IPS-18c (cell line): ENCODE results near the gene LAPTM5.

ENCODE experiments used
- H3K4me3 ChIP-seq: 2 replicates; pipeline ENCODE4 v1.7.0; 2013; ENCODE audit warnings: low read depth, mild to moderate bottlenecking, low read length, moderate library complexity; ENCODE audit not compliant: insufficient read depth
- H3K9me3 ChIP-seq: one replicate; pipeline ENCODE4 v1.6.1; 2013; ENCODE audit warnings: mild to moderate bottlenecking, low read length, moderate library complexity; ENCODE audit not compliant: control insufficient read depth, insufficient read depth

LAPTM5 gene

GRCh38 chr1:30741239-30741894 is 16.2 kb downstream of the LAPTM5 start:
- H3K4me3 ChIP-seq, result no peak overlapping the region
- H3K9me3 ChIP-seq, result no peaks in the 10 kb centered on the region

DNA sequence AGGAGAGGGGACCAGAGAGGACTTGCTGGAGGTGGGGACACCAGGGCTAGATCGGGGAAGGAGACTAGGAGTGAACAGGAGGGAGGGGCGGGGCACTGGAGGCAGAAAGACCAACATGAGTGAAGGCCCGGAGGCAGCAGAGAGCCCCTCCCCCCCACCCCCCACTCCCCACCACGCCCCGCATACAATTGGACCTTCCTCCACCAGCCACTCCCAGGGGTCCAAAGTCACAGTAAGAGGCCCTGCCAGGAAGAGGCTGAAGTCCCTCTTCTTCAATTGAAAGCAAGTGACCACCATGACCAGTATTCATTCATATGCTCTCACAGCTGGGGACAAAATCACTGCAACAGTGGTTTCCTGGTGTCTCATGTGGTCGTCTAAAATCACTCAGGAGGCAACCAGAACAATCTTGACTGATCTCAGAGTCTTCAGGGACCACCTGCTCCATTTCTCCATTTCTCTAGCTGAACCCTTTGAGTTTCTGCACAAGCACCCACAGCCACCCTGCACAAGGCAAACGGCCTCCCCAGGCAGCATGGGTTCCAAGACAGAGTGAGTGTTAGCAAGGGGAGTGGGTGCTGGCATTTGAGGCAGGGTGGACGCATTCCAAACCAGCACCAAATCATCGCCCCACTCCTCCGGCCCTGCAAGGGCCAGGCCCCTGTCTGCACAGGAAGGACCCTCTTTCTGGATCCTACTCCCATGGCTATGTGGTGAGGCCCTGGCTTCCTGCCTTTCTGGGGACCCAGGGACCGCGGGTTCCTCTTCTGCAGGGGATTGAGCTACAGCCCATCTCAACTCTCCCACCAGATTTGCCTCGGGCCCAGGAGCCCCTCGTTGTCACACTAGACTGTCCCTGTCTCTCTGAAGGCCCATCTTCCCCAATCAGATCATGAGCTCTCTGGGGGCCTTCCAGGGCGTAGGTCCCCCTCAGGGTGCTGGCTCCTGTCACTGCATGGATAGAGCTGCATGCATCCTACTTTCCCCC is 17.0 kb downstream of the LAPTM5 start:
- Histone ChIP-seq H3K4me3 (no peak overlapping the region), H3K9me3 (no peaks in the 10 kb centered on the region)

DNA sequence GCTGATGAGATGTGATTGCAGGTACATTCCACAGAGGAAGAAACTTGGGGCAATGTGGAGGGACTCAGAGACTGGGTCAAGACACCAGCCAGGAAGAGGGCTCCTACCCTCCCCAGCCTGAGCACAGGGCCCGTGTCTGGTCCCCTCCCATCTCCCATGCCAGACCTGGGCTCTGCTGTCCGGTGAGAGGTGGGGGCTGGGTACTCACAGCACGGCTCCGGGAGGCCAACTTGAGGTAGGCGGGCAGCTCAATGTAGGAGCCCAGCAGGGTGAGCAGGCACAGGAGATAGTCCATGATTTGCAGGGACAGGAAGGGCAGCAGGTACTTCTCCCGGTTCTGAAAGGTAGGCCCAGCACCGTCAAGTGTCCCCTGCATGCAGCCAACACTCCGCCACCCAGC is 18.0 kb downstream of the LAPTM5 start:
- H3K4me3 ChIP-seq, result no peak overlapping the region
- no peaks in the 10 kb centered on the region for H3K9me3 ChIP-seq

DNA sequence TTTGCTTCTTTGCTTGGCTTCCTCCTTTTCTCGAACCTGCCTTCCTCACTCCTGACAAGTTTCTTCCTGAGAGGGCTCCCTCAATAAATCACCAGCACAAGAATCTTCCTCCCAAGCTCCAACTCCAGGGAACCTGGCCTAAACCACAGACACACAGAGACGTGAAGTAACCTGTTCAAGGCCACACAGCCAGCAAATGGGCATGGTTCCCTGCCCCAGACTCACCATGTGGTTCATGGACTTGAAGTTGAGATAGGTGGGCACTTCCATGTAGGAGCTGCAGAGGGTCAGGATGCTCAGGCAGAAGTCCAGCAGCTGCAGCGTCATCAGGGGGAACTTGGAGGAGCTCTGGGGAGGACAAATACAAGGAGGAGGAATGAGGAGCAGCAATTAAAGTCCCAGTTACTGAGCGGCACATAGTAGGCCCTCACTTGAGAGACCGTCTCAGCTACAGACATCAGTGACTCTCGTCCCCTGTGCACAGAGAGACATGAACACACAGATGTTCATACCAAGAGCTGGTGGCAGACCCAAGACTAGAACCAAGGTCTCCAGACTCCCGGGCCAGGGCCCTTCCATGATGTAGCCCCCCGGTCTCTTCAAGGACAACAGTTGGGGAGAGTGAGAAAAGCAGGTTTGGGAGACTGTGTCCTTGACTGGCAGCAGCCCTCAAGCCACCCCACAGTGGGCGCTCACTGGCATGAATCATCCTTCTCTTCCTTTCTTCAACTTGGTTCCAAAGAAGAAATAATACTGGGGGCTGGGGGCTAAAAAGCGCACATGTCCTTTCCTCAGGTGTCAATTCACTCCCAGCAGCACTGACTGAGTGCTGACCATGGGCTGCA is 18.6 kb downstream of the LAPTM5 start:
- Histone ChIP-seq H3K9me3 (no peaks in the 10 kb centered on the region), H3K4me3 (no peak overlapping the region)

- Histone ChIP-seq H3K4me3 (no peak overlapping the region), H3K9me3 (peaks cover 2% of the 10 kb centered on the region)
Observed at GRCh38 chr1:30738040-30738714, 19.4 kb downstream of the LAPTM5 start.

DNA sequence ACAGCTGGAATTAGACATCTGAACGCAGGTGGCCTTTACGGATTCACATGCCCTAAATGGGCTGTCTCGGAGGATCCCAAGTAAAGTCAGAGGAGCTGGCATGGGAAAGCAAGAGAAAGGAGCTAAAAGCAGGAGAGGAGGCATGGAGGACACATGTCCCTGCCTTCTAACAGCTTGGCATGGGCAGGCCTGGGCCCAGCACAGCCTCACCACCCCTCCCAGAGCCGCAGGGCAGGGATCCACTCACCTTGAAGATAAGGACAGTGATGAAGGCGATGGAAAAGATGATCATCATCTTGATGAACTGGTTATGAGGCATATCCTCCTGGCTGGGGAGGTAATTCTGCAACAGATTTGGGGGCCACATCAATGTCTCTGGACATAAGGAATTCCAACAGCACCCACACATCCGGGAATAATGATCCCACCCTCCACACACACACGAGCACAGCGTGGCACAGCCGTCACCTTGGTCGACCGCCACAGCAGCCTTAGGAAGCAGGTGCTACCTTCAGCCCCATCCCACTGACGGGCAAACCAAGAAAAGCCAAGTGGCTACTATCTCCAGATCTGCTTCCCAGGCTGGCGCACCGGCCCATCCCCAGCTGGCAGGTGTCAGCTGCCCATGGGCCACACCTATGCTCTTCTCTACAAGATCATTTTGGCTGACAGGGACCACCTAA is 20.1 kb downstream of the LAPTM5 start:
- peaks cover 2% of the 10 kb centered on the region for H3K9me3 ChIP-seq
- no peak overlapping the region for H3K4me3 ChIP-seq

DNA sequence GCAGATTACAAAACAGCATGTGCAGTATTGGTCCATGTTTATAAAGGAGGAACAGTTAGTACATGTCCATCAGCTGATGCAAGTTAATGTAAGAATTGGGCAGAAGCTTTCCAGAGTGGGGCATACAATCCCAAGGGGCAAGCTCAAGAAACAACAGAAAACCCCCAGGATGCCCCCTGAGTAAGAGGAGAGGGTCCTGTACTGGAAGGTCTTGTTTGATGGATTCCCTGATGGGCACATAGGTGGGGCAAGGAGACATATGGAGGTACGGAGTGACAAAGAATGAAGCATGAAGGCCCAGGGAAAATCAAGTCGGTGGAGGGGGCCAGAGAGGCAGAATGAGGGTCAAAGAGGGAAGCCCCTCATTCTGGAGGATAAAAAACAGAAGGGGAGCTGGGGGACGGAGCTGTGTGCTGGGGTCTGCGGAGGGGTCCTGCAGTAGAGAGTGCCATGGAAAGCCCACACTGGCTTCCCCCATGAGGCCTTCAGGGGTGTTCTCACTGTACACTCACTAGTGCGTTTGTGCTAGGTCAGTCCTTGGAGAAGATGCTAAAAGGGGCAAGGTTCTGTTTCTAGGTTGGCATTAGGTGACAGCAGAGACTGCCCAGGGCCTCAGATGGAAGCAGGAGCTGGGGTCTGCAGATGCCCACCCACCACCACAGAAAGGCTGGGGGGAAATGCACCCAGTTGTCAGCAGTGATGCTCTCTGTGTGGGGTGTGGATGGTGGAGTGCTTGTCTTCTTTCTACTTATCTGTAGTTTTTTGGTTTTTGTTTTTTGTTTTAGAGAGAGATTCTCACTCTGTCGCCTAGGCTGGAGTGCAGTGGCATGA is 21.7 kb downstream of the LAPTM5 start:
- Histone ChIP-seq H3K9me3 (peaks cover 2% of the 10 kb centered on the region), H3K4me3 (no peak overlapping the region)

- no peak overlapping the region for H3K4me3 ChIP-seq
- peaks cover 2% of the 10 kb centered on the region for H3K9me3 ChIP-seq
Observed at GRCh38 chr1:30735124-30735523, 22.4 kb downstream of the LAPTM5 start.

GRCh38 chr1:30734580-30734979 is 23.0 kb downstream of the LAPTM5 start:
- no peak overlapping the region for H3K4me3 ChIP-seq
- H3K9me3 ChIP-seq, result peaks cover 2% of the 10 kb centered on the region

DNA sequence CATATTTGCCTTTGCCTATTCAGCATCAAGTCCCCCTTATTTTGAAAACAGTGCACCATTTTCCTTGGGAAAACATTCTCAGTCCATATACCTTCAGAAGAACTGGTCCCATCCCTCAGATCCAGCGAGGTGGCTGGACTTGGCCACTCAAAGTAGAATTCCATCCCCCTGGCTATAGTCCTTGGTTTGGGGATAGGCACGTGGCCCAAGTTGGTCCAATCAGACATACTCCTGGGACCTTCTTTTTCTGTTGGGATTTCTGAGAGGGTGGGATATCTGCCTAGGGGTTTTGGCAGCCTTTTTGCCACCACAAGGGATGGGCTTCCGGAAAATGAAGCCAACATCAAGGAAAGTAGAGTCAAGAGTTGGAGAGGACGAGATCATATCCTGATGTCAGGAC is 23.5 kb downstream of the LAPTM5 start:
- Histone ChIP-seq H3K4me3 (no peak overlapping the region), H3K9me3 (peaks cover 2% of the 10 kb centered on the region)

- Histone ChIP-seq H3K4me3 (no peak overlapping the region), H3K9me3 (peaks cover 2% of the 10 kb centered on the region)
Observed at GRCh38 chr1:30733493-30733892, 24.1 kb downstream of the LAPTM5 start.

- H3K4me3 ChIP-seq, result no peak overlapping the region
- H3K9me3 ChIP-seq, result peaks cover 2% of the 10 kb centered on the region
Observed at GRCh38 chr1:30732277-30732996, 25.1 kb downstream of the LAPTM5 start.

- H3K4me3 ChIP-seq, result no peak overlapping the region
- peaks cover 2% of the 10 kb centered on the region for H3K9me3 ChIP-seq
Observed at GRCh38 chr1:30731806-30732276, 25.7 kb downstream of the LAPTM5 start.

DNA sequence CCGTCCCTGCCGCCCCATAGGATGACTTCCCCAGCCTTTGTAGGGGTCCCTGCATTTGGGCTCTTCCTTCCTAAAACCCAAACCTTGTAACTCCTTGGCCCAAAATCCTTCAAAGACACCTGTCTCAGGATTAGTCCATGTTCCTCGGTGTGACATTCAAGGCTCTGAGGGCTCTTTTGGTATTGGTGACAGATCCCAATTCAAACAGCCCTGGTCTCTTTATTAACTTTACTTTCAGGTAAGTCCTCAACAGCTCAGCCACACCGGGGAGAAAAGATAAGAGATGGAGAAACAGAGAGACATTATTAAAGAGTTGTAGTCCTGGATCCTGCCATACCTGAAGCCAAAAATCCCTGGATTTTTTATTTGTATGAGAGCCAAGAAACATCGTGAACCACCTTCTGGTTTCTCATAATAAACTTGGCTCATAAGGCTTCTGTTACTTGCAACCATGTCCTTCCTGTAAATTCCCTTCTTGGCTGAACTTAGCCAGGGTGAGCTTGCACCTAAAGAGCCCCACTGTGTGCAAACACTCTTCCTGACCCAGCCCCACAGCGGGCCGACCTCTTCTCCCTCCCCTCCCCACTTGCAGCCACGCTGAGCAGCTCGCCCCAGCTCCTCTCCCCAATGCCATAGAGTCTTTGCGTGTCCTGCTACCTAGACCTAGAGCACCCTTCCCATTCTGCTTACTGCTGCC is 26.3 kb downstream of the LAPTM5 start:
- Histone ChIP-seq H3K4me3 (no peak overlapping the region), H3K9me3 (peaks cover 2% of the 10 kb centered on the region)
